Left ventricle myocardium inferior (tissue), 1 donor: ENCODE data around the gene DENND4C. TPM values are rescaled to one million over a fixed set of nuclear protein-coding genes. Genes with fewer than 3 reads are reported as not detected.

Experiments used
- DNase-seq: peaks from one replicate; pipeline ENCODE4 v3.0.0-alpha.2; 2020
- H3K27ac ChIP-seq: fragments of 200-600 bp; replicated peaks from 2 replicates; pipeline ENCODE4 v1.8.0; 2021
- H3K27me3 ChIP-seq: fragments of 200-600 bp; 2 replicates; pipeline ENCODE4 v1.8.0; 2021; ENCODE audit warnings: low read depth
- H3K36me3 ChIP-seq: fragments of 200-600 bp; 2 replicates; pipeline ENCODE4 v1.8.0; 2021
- H3K4me1 ChIP-seq: fragments of 200-600 bp; 2 replicates; pipeline ENCODE4 v1.8.0; 2021
- H3K4me3 ChIP-seq: fragments of 200-600 bp; 2 replicates; pipeline ENCODE4 v1.8.0; 2021; ENCODE audit warnings: mild to moderate bottlenecking, moderate library complexity
- H3K9me3 ChIP-seq: fragments of 200-600 bp; replicated peaks from 2 replicates; pipeline ENCODE4 v1.8.0; 2021
- CTCF ChIP-seq: fragments of 200-600 bp; IDR thresholded peaks from 2 replicates; pipeline ENCODE4 v1.8.0; 2021; ENCODE audit warnings: antibody characterized with exemption, mild to moderate bottlenecking, borderline replicate concordance
- intact Hi-C: fragments of 100-400 bp; cut with micrococcal nuclease; formaldehyde crosslinking; loops from one replicate; pipeline ENCODE4 v1.11.0; 2022
- total RNA-seq: library from RNA; stranded (reverse); fragmentation: NEBNext Ultra II Directional; extraction: Animal tissue kit (Norgen Biotek cat#: 25700); gene quantifications from one replicate; pipeline ENCODE4 v1.2.1, GENCODE V29; 2021
- donor health status: DM: no; HTN: yes; CAD: no; lungs with severe emphysema.

DENND4C gene
- total RNA-seq, 1 donor from 2014 or later: 20.8 TPM

DNA sequence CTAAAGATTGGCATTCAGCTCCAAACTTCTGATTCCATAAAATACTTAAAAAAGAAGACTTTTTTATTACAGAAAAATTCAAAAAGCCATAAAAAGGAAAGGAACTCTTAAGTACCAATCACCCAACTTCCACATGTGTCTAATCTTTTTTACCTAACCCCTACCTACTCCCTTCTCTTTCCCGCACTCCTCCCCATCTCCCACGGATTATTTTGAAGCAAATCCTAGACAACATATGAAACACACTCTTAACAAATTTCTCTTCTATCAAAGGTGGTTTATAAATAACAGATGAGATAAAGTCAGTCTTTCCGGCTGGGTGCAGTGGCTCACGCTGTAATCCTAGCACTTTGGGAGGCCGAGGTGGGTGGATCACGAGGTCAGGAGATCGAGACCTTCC is 5.9 kb upstream of the DENND4C start:
- H3K4me3 ChIP-seq: no peak overlapping the region
- intact Hi-C loops: no loop called here
- no peak overlapping the region for H3K27ac ChIP-seq
- no peaks in the 10 kb centered on the region for H3K27me3 ChIP-seq
- peaks cover 10% of the 10 kb centered on the region for H3K4me1 ChIP-seq
- no peak for TF ChIP-seq CTCF
- DNase-seq: no peak
- no peaks in the 10 kb centered on the region for H3K36me3 ChIP-seq
- no peaks in the 10 kb centered on the region for H3K9me3 ChIP-seq

DNA sequence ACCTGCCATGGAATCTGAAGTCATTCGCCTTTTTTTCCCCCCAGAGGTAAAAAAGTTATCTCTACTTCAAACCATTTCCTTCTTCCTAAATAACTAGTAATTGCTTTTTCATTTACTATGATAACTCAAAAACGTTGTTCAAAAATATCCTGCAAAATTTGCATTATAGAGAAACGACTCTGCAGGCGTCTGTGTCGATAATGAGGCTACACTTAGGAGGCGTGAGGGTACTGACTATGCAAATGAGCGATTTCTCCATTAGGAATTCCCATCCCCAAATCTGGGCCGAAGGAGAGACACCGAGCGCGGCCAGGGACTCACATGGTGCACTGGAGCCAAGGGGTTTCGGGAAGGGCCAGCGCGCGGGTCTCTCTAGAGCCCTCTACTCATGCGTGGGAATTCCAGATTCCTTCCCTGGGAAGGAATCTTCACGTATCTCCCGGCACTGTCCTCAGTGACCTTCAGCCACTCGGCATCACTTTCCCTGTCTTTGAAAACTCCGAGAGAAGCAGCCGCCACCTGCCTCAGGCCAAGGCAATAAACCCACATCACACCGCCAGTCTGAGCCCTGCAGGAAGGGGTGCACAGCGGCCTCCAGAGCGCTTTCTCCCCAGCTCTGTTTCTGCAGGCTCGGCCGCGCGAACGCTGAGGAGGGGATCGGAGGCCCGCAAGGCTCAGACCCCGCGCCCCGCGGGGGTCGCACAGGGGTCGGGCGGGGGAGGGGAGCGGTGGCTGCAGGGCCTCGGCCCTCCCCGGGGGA is 718 bp upstream of the DENND4C start:
- TF ChIP-seq CTCF: no peak

GRCh38 chr9:19231126-19231903 is 822 bp downstream of the DENND4C start:
- DNase-seq: no peak
- H3K27me3 ChIP-seq: no peaks in the 10 kb centered on the region
- peaks cover 61% of the 10 kb centered on the region for H3K4me1 ChIP-seq
- peak overlapping the region; percentile 96 for H3K4me3 ChIP-seq
- no peaks in the 10 kb centered on the region for H3K9me3 ChIP-seq
- no peak for TF ChIP-seq CTCF
- H3K36me3 ChIP-seq: no peaks in the 10 kb centered on the region
- intact Hi-C loops: no loop called here
- peak overlapping the region; percentile 97 for H3K27ac ChIP-seq

More for the DNA sequence above, 718 bp upstream of the DENND4C start:
- H3K36me3 ChIP-seq: no peaks in the 10 kb centered on the region
- H3K4me1 ChIP-seq: peaks cover 52% of the 10 kb centered on the region
- intact Hi-C loops: no loop called here
- peak overlapping the region; percentile 96 for H3K4me3 ChIP-seq
- H3K27me3 ChIP-seq: no peaks in the 10 kb centered on the region
- no peaks in the 10 kb centered on the region for H3K9me3 ChIP-seq
- DNase-seq: peak; percentile 41
- H3K27ac ChIP-seq: peak overlapping the region; percentile 97

GRCh38 chr9:19231904-19232822 is 1.7 kb downstream of the DENND4C start:
- peaks cover 69% of the 10 kb centered on the region for H3K4me1 ChIP-seq
- H3K4me3 ChIP-seq: peak overlapping the region; percentile 96
- peak overlapping the region; percentile 97 for H3K27ac ChIP-seq
- H3K36me3 ChIP-seq: no peaks in the 10 kb centered on the region
- intact Hi-C loops: no loop called here
- H3K9me3 ChIP-seq: no peaks in the 10 kb centered on the region
- no peak for DNase-seq
- no peaks in the 10 kb centered on the region for H3K27me3 ChIP-seq
- no peak for TF ChIP-seq CTCF

DNA sequence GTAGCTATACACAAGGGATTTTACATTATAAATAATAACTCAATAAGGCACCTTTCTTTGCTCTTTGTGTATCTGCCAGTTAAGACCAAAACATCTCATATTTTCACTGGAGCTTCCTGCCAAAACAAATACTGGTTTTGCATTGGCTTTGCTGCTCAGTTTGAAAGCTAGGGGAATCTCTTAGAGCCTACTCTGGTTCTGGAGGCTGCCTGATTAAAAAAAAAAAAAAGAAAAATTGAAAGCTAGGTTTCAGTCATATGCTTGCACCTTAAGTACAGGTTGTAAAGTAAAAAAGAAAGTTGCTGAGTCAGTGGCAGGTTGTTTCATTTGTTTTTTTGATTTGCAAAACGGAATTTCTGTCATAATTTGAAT is 2.3 kb downstream of the DENND4C start:
- TF ChIP-seq CTCF: peak; percentile 30
- H3K9me3 ChIP-seq: no peaks in the 10 kb centered on the region
- peak overlapping the region; percentile 96 for H3K4me3 ChIP-seq
- intact Hi-C loops: no loop called here
- peak overlapping the region; percentile 97 for H3K27ac ChIP-seq
- no peak for DNase-seq
- H3K27me3 ChIP-seq: no peaks in the 10 kb centered on the region
- H3K4me1 ChIP-seq: peaks cover 76% of the 10 kb centered on the region
- H3K36me3 ChIP-seq: no peaks in the 10 kb centered on the region
